K562 (cell line): ENCODE measurements around the gene HDAC6. TPM values are rescaled to one million over a fixed set of nuclear protein-coding genes. Genes with fewer than 3 reads are reported as not detected.

Source experiments
- ATAC-seq: fragments of 200-7000 bp; cut with Tn5 transposase; 3 replicates; pipeline ENCODE4 v1.9.1; 2020; ENCODE audit warnings: moderate library complexity
- BruUV-seq: library from RNA; stranded (reverse); fragments of 400-500 nt; replicated peaks from 2 replicates; lab custom pipeline; 2021; lab: Mats Ljungman, UMichigan
- CTCF ChIA-PET: fragments of 300-600 bp; formaldehyde crosslinking; extraction: SDS; loops from one replicate; lab custom pipeline; 2021; ENCODE audit warnings: low intra/inter-chr PET ratio; lab: Yijun Ruan, JAX
- POLR2A ChIA-PET: fragments of 300-600, 350-650 bp; sonication (Branson Sonifier 250); formaldehyde crosslinking; extraction: SDS; loops from one replicate; lab custom pipeline; 2021; ENCODE audit warnings: antibody characterized with exemption, inconsistent platforms; lab: Yijun Ruan, JAX
- DNase-seq, 4 experiments: peaks; one replicate each; pipeline versions ENCODE4 v3.0.0 to v3.0.0-alpha.2; 2011 to 2018; ENCODE audit warnings: low spot score in 3 of 4, mixed read lengths in 3 of 4; ENCODE audit errors: extremely low read depth in 1 of 4
- FAIRE-seq: peaks from 2 replicates; lab custom pipeline; 2011; peaks lifted over from hg19 to GRCh38; lab: Jason Lieb, UNC
- H2AFZ ChIP-seq: 2 replicates; pipeline ENCODE4 v1.6.0; 2011; ENCODE audit warnings: low read depth, low read length, control low read depth, inconsistent platforms
- H3K27ac ChIP-seq: fragments of 200-600 bp; 3 replicates; pipeline ENCODE4 v1.8.0; 2011; ENCODE audit warnings: low read depth, mild to moderate bottlenecking, control low read depth, inconsistent platforms, low read length, moderate library complexity, mixed read lengths; ENCODE audit errors: extremely low read depth
- H3K27me3 ChIP-seq, 2 experiments: fragments of 300-600 bp in 1 of 2; 2 replicates in 1 of 2; 3 replicates in 1 of 2; pipeline versions ENCODE4 v1.6.0 to v1.8.0; 2011; ENCODE audit warnings: inconsistent platforms in 2 of 2, low read length in 2 of 2, mild to moderate bottlenecking in 1 of 2, mixed read lengths in 1 of 2, moderate library complexity in 1 of 2; ENCODE audit not compliant: control insufficient read depth in 2 of 2, insufficient read depth in 2 of 2
- H3K36me3 ChIP-seq: fragments of 300-600 bp; 3 replicates; pipeline ENCODE4 v1.8.0; 2011; ENCODE audit warnings: mild to moderate bottlenecking, low read length, inconsistent platforms; ENCODE audit not compliant: control insufficient read depth, insufficient read depth
- H3K4me1 ChIP-seq, 2 experiments: fragments of 200-600 bp in 1 of 2; replicated peaks in 1 of 2; 2 replicates in 1 of 2; 3 replicates in 1 of 2; pipeline versions ENCODE4 v1.5.1 to v1.8.0; 2011; ENCODE audit warnings: inconsistent platforms in 2 of 2, low read length in 2 of 2, mild to moderate bottlenecking in 1 of 2, mixed read lengths in 1 of 2, moderate library complexity in 1 of 2; ENCODE audit not compliant: control insufficient read depth in 2 of 2, insufficient read depth in 2 of 2
- H3K4me2 ChIP-seq: 2 replicates; pipeline ENCODE4 v1.6.1; 2011; ENCODE audit warnings: low read length, control low read depth, inconsistent platforms, mixed read lengths; ENCODE audit not compliant: insufficient read depth
- H3K4me3 ChIP-seq: fragments of 200-600 bp; sonication (generic), shearing (Covaris generic); 2 replicates; pipeline ENCODE4 v1.5.1; 2016; ENCODE audit warnings: control low read depth, inconsistent platforms
- H3K79me2 ChIP-seq: fragments of 200-600 bp; 3 replicates; pipeline ENCODE4 v1.8.0; 2011; ENCODE audit warnings: low read length, inconsistent platforms; ENCODE audit not compliant: control insufficient read depth, insufficient read depth
- H3K9ac ChIP-seq, 2 experiments: 2 replicates each; pipeline versions ENCODE4 v1.6.0 to v1.6.1; 2011; ENCODE audit warnings: low read depth in 2 of 2, low read length in 2 of 2, control low read depth in 1 of 2, inconsistent platforms in 1 of 2, mild to moderate bottlenecking in 1 of 2, mixed read lengths in 1 of 2; ENCODE audit not compliant: insufficient read depth in 1 of 2
- H3K9me1 ChIP-seq: one replicate; pipeline ENCODE4 v1.6.0; 2011; ENCODE audit warnings: inconsistent platforms, mild to moderate bottlenecking, low read length, moderate library complexity; ENCODE audit not compliant: control insufficient read depth, insufficient read depth
- H3K9me3 ChIP-seq: replicated peaks from 2 replicates; pipeline ENCODE4 v1.5.1; 2011; ENCODE audit warnings: low read depth, low read length, inconsistent platforms; ENCODE audit not compliant: control insufficient read depth, insufficient read depth
- H4K20me1 ChIP-seq: replicated peaks from 2 replicates; pipeline ENCODE4 v1.6.1; 2011; ENCODE audit warnings: low read length, inconsistent platforms, mixed read lengths; ENCODE audit not compliant: control insufficient read depth, insufficient read depth
- BRD4 ChIP-seq: fragments of 200-600 bp; sonication (generic); IDR thresholded peaks from 2 replicates; pipeline ENCODE4 v1.6.1; 2017; ENCODE audit warnings: inconsistent platforms
- DNMT1 ChIP-seq: fragments of 450-650 bp; IDR thresholded peaks from 2 replicates; pipeline ENCODE4 v1.6.1; 2016; ENCODE audit warnings: antibody characterized with exemption, mild to moderate bottlenecking
- ETV5 ChIP-seq: sonication (generic); formaldehyde crosslinking; IDR thresholded peaks from 2 replicates; pipeline ENCODE4 v1.4.0; 2020; ENCODE audit warnings: low read depth, mild to moderate bottlenecking, missing genetic modification reagents
- FIP1L1 ChIP-seq: fragments of 200-400 bp; formaldehyde crosslinking; IDR thresholded peaks from 2 replicates; pipeline ENCODE4 v1.6.1; 2018; ENCODE audit warnings: mild to moderate bottlenecking, low read depth, low read length; ENCODE audit not compliant: poor library complexity, severe bottlenecking
- HDAC3 ChIP-seq: fragments of 450-650 bp; IDR thresholded peaks from 2 replicates; pipeline ENCODE4 v1.6.1; 2018; ENCODE audit warnings: borderline replicate concordance, mild to moderate bottlenecking, moderate library complexity; ENCODE audit not compliant: partially characterized antibody
- HNRNPH1 ChIP-seq: fragments of 200-400 bp; formaldehyde crosslinking; optimal IDR thresholded peaks from 2 replicates; pipeline ENCODE3; 2017; ENCODE audit warnings: low read depth, mild to moderate bottlenecking, low read length, moderate library complexity
- IFI16 ChIP-seq: fragments of 250-450 bp; sonication (Bioruptor Pico); IDR thresholded peaks from 2 replicates; pipeline ENCODE4 v2.1.2; 2022; ENCODE audit warnings: mild to moderate bottlenecking, inconsistent platforms
- IRF9 ChIP-seq: fragments of 450-650 bp; IDR thresholded peaks from 2 replicates; pipeline ENCODE4 v1.6.1; 2016; ENCODE audit warnings: missing biosample characterization, missing genetic modification characterization
- MED1 ChIP-seq: sonication (generic); formaldehyde crosslinking; IDR thresholded peaks from 2 replicates; pipeline ENCODE4 v1.8.1; 2023; ENCODE audit warnings: missing genetic modification reagents, borderline replicate concordance
- NBN ChIP-seq: fragments of 450-650 bp; IDR thresholded peaks from 2 replicates; pipeline ENCODE4 v1.6.1; 2016; ENCODE audit warnings: low read depth, mild to moderate bottlenecking
- PTBP1 ChIP-seq: fragments of 200-400 bp; formaldehyde crosslinking; IDR thresholded peaks from 2 replicates; pipeline ENCODE4 v1.6.1; 2017; ENCODE audit warnings: low read depth, low read length
- RCOR1 ChIP-seq, 2 experiments: IDR thresholded peaks; 2 replicates each; pipeline ENCODE4 v1.6.1; 2012; ENCODE audit warnings: low read depth in 2 of 2, low read length in 2 of 2, borderline replicate concordance in 1 of 2, improper control_type of control experiment in 1 of 2
- SMARCE1 ChIP-seq: fragments of 450-650 bp; IDR thresholded peaks from 2 replicates; pipeline ENCODE4 v1.7.1; 2016; ENCODE audit warnings: mild to moderate bottlenecking
- TBL1XR1 ChIP-seq, 2 experiments: IDR thresholded peaks; 2 replicates each; pipeline ENCODE4 v1.6.1; 2012; ENCODE audit warnings: improper control_type of control experiment in 2 of 2, low read length in 2 of 2, mild to moderate bottlenecking in 1 of 2
- ZNF707 ChIP-seq: fragments of 250-450 bp; sonication (Bioruptor Pico); conservative IDR thresholded peaks from 2 replicates; pipeline ENCODE4 v1.8.0; 2022; ENCODE audit warnings: inconsistent platforms, mild to moderate bottlenecking, moderate library complexity
- WGBS: fragments of 100-300 bp; shearing (Covaris generic); methylation state at CpG from one replicate; pipeline ENCODE4 v1.1.6; 2016; ENCODE audit warnings: low coverage, mixed read lengths; ENCODE audit not compliant: insufficient coverage; ENCODE audit errors: missing lambda C conversion rate; 5-methylcytosine and 5-hydroxymethylcytosine counted together
- in situ Hi-C: fragments of 300-500 bp; cut with MboI; formaldehyde crosslinking; loops from 4 replicates; pipeline ENCODE4 v1.15.0; 2018; ENCODE audit warnings: inconsistent platforms, mixed read lengths
- intact Hi-C: fragments of 100-400 bp; cut with micrococcal nuclease; formaldehyde crosslinking; loops from 2 replicates; pipeline ENCODE4 v1.14.2; 2022
- polyA plus RNA-seq, 8 experiments: library from polyadenylated mRNA; depleted of rRNA in 4 of 8; stranded (reverse) in 5 of 8; unstranded in 3 of 8; fragments of >200 nt; fragmentation: Nextera tagmentation in 2 of 8; fragmentation: Illumina TruSeq in 1 of 8; extraction: Ambion mirVana in 2 of 8; extraction: Trizol in 1 of 8; gene quantifications; 2 replicates each; pipeline versions ENCODE4 v1.2.1 to v1.2.3, GENCODE V29; 2011 to 2014; ENCODE audit warnings: inconsistent platforms in 1 of 8, missing spikeins in 1 of 8
- total RNA-seq, 7 experiments: library from RNA; depleted of rRNA in 6 of 7; stranded (reverse); fragments of >200 nt in 6 of 7; fragmentation: Illumina TruSeq in 2 of 7; extraction: Trizol in 2 of 7; gene quantifications; 2 replicates each; pipeline versions ENCODE4 v1.2.1 to v1.2.3, GENCODE V29; 2011 to 2021; ENCODE audit warnings: low replicate concordance in 1 of 7
- TF ChIP-seq, protein P1 (sequence below): sonication (generic); formaldehyde crosslinking; IDR thresholded peaks from 2 replicates; pipeline ENCODE4 v1.8.0; 2022; ENCODE audit warnings: mild to moderate bottlenecking, missing genetic modification reagents, borderline replicate concordance
- TF ChIP-seq, protein P2 (sequence below): fragments of 250-450 bp; sonication (Bioruptor Pico); IDR thresholded peaks from 2 replicates; pipeline ENCODE4 v1.4.0; 2020

The HDAC6 gene
- total and polyA plus RNA-seq, 9 of the 15 experiments (the other 6 are each of a cell fraction or from before 2014, with no cell fraction given), result 29.9 to 101 (median 71.2) TPM

- TF ChIP-seq, protein P1, sequence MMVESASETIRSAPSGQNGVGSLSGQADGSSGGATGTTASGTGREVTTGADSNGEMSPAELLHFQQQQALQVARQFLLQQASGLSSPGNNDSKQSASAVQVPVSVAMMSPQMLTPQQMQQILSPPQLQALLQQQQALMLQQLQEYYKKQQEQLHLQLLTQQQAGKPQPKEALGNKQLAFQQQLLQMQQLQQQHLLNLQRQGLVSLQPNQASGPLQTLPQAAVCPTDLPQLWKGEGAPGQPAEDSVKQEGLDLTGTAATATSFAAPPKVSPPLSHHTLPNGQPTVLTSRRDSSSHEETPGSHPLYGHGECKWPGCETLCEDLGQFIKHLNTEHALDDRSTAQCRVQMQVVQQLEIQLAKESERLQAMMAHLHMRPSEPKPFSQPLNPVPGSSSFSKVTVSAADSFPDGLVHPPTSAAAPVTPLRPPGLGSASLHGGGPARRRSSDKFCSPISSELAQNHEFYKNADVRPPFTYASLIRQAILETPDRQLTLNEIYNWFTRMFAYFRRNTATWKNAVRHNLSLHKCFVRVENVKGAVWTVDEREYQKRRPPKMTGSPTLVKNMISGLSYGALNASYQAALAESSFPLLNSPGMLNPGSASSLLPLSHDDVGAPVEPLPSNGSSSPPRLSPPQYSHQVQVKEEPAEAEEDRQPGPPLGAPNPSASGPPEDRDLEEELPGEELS (CRISPR knock-in tag), result no peak
- no peak for TF ChIP-seq MED1 (CRISPR knock-in tag)
- TF ChIP-seq, protein P2, sequence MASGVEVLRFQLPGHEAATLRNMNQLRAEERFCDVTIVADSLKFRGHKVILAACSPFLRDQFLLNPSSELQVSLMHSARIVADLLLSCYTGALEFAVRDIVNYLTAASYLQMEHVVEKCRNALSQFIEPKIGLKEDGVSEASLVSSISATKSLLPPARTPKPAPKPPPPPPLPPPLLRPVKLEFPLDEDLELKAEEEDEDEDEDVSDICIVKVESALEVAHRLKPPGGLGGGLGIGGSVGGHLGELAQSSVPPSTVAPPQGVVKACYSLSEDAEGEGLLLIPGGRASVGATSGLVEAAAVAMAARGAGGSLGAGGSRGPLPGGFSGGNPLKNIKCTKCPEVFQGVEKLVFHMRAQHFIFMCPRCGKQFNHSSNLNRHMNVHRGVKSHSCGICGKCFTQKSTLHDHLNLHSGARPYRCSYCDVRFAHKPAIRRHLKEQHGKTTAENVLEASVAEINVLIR (CRISPR knock-in tag), result no peak
- TF ChIP-seq ETV5 (CRISPR knock-in tag), result no peak
- TF ChIP-seq SMARCE1, result 0 out of 2 replicates have a peak, but pooled peaks have one; percentile 13
- no peak for TF ChIP-seq HNRNPH1
Observed at GRCh38 chrX:48854898-48855297, 53.0 kb downstream of the HDAC6 start (continued).

GRCh38 chrX:48864210-48864609, 62.3 kb downstream of the HDAC6 start:
- 0 out of 2 replicates have a peak overlapping the region, but pooled peaks have one; percentile 32 for H2AFZ ChIP-seq
- intact Hi-C loops (loop anchor here (5.0 kb wide), 1 partner anchor 33 kb away; the partner anchor contains the start of genes PQBP1 and TIMM17B), in situ Hi-C loops (no loop called here)
- DNase-seq (peak in 3 of 4 experiments; percentile 8 to 57 (median 39)), FAIRE-seq (peak; percentile 86), ATAC-seq (peak; percentile 77)
- WGBS, result 2% methylated on average over 4 of the region's 4 CpGs
- no peak overlapping the region for H3K27ac ChIP-seq
- peaks cover 2 to 13% of the 10 kb centered on the region in 2 experiments; a peak in 4 of 5 replicates for H3K4me1 ChIP-seq
- no peaks in the 10 kb centered on the region for H3K79me2 ChIP-seq
- no peaks in the 10 kb centered on the region for H4K20me1 ChIP-seq
- H3K9ac ChIP-seq, result no peak overlapping the region
- H3K4me3 ChIP-seq, result no peak overlapping the region
- POLR2A ChIA-PET, result no interaction called here
- no TSS peak for BruUV-seq
- H3K4me2 ChIP-seq, result peak overlapping the region; percentile 39
- CTCF ChIA-PET, result no interaction called here
- no peaks in the 10 kb centered on the region for H3K36me3 ChIP-seq
- H3K27me3 ChIP-seq, result no peaks in the 10 kb centered on the region
- no peaks in the 10 kb centered on the region for H3K9me3 ChIP-seq
- H3K9me1 ChIP-seq, result no peaks in the 10 kb centered on the region
- TF ChIP-seq TBL1XR1 (IDR thresholded peaks at IDR 0.05; ENCODE audit: low read length in 2 of 2), result peak in 1 of 2 experiments; percentile 84; a peak in 1 of 4 replicates
- TF ChIP-seq RCOR1 (IDR thresholded peaks at IDR 0.05; ENCODE audit: borderline replicate concordance in 1 of 2, low read depth in 2 of 2, low read length in 2 of 2), result peak in 1 of 2 experiments; percentile 90; a peak in 2 of 4 replicates
- no peak for TF ChIP-seq NBN
- no peak for TF ChIP-seq ZNF707 (CRISPR knock-in tag)
- TF ChIP-seq BRD4, result no peak
- TF ChIP-seq DNMT1, result no peak
- no peak for TF ChIP-seq IRF9 (tag)
- no peak for TF ChIP-seq IFI16 (CRISPR knock-in tag)
- TF ChIP-seq FIP1L1, result no peak
- TF ChIP-seq PTBP1, result no peak
- TF ChIP-seq HDAC3, result peak; percentile 44
